ENCODE data around the gene GALNT1.
A peak's percentile ranks its signal among the peaks of the same experiment; 100 is the strongest.

GALNT1 gene

DNA sequence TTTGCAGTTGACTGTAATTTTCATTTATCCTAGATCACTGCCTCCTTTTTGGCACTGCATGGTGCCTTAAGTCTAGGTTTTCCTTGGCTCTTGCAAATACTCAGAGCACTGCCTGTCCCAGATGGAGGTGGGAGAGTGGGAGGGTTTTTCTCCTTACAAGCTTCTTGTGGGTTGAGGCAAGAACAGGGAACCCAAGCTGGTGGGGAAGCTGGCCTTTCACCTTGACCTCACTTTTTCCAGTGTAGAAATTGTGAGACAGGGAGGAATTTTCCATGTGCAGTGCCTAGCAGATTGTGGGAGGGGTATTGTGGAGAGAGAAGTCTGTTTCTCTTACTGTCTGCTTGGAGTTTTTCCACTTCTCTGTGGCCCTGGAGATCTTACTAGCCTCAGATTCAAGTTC is 21.5 kb downstream of the GALNT1 start:
- Histone ChIP-seq H3K9me3 (ENCODE audit: control insufficient read depth, insufficient read depth, low read length) (peaks cover 28% of the 10 kb centered on the region), H3K4me2 (ENCODE audit: low read length) (no peak overlapping the region), H3K9me2 (replicated peaks; ENCODE audit: control insufficient read depth, low read length) (no peaks in the 10 kb centered on the region), H4K20me1 (ENCODE audit: control insufficient read depth, insufficient read depth, low read depth, low read length) (no peaks in the 10 kb centered on the region), H3F3A (ENCODE audit: control insufficient read depth, insufficient read depth) (no peaks in the 10 kb centered on the region), H3K27ac (ENCODE audit: low read depth, low read length) (no peak overlapping the region), H3K36me3 (ENCODE audit: control insufficient read depth, low read length) (peaks cover 17% of the 10 kb centered on the region), H3K27me3 (ENCODE audit: control insufficient read depth, low read length) (no peaks in the 10 kb centered on the region), H3K4me3 (ENCODE audit: low read length) (no peak overlapping the region), H3K4me1 (ENCODE audit: control insufficient read depth, low read length) (peaks cover 32% of the 10 kb centered on the region), H3K79me2 (ENCODE audit: control insufficient read depth, low read length) (peaks cover 97% of the 10 kb centered on the region)
- no peak for TF ChIP-seq EZH2phosphoT487 (IDR thresholded peaks at IDR 0.05; ENCODE audit: borderline replicate concordance, low read length)
- TF ChIP-seq, protein P1, sequence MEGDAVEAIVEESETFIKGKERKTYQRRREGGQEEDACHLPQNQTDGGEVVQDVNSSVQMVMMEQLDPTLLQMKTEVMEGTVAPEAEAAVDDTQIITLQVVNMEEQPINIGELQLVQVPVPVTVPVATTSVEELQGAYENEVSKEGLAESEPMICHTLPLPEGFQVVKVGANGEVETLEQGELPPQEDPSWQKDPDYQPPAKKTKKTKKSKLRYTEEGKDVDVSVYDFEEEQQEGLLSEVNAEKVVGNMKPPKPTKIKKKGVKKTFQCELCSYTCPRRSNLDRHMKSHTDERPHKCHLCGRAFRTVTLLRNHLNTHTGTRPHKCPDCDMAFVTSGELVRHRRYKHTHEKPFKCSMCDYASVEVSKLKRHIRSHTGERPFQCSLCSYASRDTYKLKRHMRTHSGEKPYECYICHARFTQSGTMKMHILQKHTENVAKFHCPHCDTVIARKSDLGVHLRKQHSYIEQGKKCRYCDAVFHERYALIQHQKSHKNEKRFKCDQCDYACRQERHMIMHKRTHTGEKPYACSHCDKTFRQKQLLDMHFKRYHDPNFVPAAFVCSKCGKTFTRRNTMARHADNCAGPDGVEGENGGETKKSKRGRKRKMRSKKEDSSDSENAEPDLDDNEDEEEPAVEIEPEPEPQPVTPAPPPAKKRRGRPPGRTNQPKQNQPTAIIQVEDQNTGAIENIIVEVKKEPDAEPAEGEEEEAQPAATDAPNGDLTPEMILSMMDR (IDR thresholded peaks at IDR 0.05; ENCODE audit: low read depth, low read length, poor library complexity, severe bottlenecking): no peak

DNA sequence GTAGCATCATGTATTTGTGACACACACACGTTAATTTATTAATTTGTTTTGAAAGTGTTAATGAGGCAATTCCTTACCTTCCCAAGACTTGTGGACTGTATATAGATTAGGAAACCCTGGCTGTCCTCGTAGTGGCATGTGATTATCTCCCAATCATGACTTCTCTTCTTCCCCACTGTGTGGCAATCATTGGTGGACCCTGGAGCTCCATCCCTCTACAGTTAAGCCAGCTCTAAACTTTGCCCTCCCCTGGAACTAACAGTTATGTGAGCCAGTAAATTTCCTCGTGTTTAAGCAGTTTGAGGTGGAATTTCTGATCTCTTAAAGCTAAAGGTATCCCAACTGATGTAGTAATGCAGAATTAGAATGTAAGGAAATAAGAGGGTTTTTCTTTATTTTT is 22.0 kb downstream of the GALNT1 start:
- H3K4me3 ChIP-seq (ENCODE audit: low read length): no peak overlapping the region
- no peaks in the 10 kb centered on the region for H3F3A ChIP-seq (ENCODE audit: control insufficient read depth, insufficient read depth)
- no peaks in the 10 kb centered on the region for H4K20me1 ChIP-seq (ENCODE audit: control insufficient read depth, insufficient read depth, low read depth, low read length)
- TF ChIP-seq, protein P1 (IDR thresholded peaks at IDR 0.05; ENCODE audit: low read depth, low read length, poor library complexity, severe bottlenecking): no peak
- TF ChIP-seq EZH2phosphoT487 (IDR thresholded peaks at IDR 0.05; ENCODE audit: borderline replicate concordance, low read length): no peak
- peaks cover 14% of the 10 kb centered on the region for H3K36me3 ChIP-seq (ENCODE audit: control insufficient read depth, low read length)
- H3K9me3 ChIP-seq (ENCODE audit: control insufficient read depth, insufficient read depth, low read length): peaks cover 28% of the 10 kb centered on the region
- H3K4me1 ChIP-seq (ENCODE audit: control insufficient read depth, low read length): peaks cover 32% of the 10 kb centered on the region
- peaks cover 95% of the 10 kb centered on the region for H3K79me2 ChIP-seq (ENCODE audit: control insufficient read depth, low read length)
- no peak overlapping the region for H3K4me2 ChIP-seq (ENCODE audit: low read length)
- no peaks in the 10 kb centered on the region for H3K27me3 ChIP-seq (ENCODE audit: control insufficient read depth, low read length)
- no peak overlapping the region for H3K27ac ChIP-seq (ENCODE audit: low read depth, low read length)
- no peaks in the 10 kb centered on the region for H3K9me2 ChIP-seq (replicated peaks; ENCODE audit: control insufficient read depth, low read length)

DNA sequence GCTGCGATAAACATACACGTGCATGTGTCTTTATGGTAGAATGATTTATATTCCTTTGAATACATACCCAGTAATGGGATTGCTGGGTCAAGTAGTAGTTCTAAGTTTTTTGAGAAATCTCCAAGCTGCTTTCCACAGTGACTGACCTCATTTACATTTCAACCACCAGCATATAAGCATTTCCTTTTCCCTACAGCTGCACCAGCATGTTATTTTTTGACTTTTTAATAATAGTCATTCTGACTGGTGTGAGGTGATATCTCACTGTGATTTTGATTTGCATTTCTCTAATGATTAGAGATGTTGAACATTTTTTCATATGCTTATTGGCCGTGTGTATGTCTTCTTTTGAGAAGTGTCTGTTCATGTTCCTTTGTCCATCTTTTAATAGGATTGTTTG is 22.8 kb downstream of the GALNT1 start:
- Histone ChIP-seq H3K27ac (ENCODE audit: low read depth, low read length) (peak overlapping the region; percentile 41), H3F3A (ENCODE audit: control insufficient read depth, insufficient read depth) (no peaks in the 10 kb centered on the region), H3K9me2 (replicated peaks; ENCODE audit: control insufficient read depth, low read length) (no peaks in the 10 kb centered on the region), H3K36me3 (ENCODE audit: control insufficient read depth, low read length) (peaks cover 14% of the 10 kb centered on the region), H3K27me3 (ENCODE audit: control insufficient read depth, low read length) (no peaks in the 10 kb centered on the region), H3K79me2 (ENCODE audit: control insufficient read depth, low read length) (peaks cover 95% of the 10 kb centered on the region), H3K4me2 (ENCODE audit: low read length) (peak overlapping the region; percentile 58), H4K20me1 (ENCODE audit: control insufficient read depth, insufficient read depth, low read depth, low read length) (no peaks in the 10 kb centered on the region), H3K9me3 (ENCODE audit: control insufficient read depth, insufficient read depth, low read length) (peaks cover 28% of the 10 kb centered on the region), H3K4me1 (ENCODE audit: control insufficient read depth, low read length) (peaks cover 32% of the 10 kb centered on the region), H3K4me3 (ENCODE audit: low read length) (peak overlapping the region; percentile 46)
- TF ChIP-seq, protein P1 (IDR thresholded peaks at IDR 0.05; ENCODE audit: low read depth, low read length, poor library complexity, severe bottlenecking): no peak
- TF ChIP-seq EZH2phosphoT487 (IDR thresholded peaks at IDR 0.05; ENCODE audit: borderline replicate concordance, low read length): no peak
